OCI-LY7 (cell line): ENCODE results near the gene LSS. TPM values are rescaled to one million over a fixed set of nuclear protein-coding genes. Genes with fewer than 3 reads are reported as not detected.

Experiments
- BruUV-seq: library from RNA; stranded (reverse); fragments of 400-500 nt; replicated peaks from 2 replicates; lab custom pipeline; 2021; lab: Mats Ljungman, UMichigan
- CTCF ChIA-PET: fragments of 300-600 bp; sonication (Branson Sonifier 250); formaldehyde crosslinking; loops from one replicate; lab custom pipeline; 2022; ENCODE audit warnings: antibody characterized with exemption; ENCODE audit not compliant: unreplicated experiment; lab: Charles Lee
- POLR2A ChIA-PET: fragments of 300-600 bp; sonication (Branson Sonifier 250); formaldehyde crosslinking; loops from one replicate; lab custom pipeline; 2022; ENCODE audit warnings: antibody characterized with exemption; lab: Charles Lee
- DNase-seq: peaks from one replicate; pipeline ENCODE4 v3.0.0-alpha.2; 2015; ENCODE audit warnings: low spot score
- H2AFZ ChIP-seq: fragments of 200-600 bp; sonication (generic), shearing (Covaris generic); 2 replicates; pipeline ENCODE4 v1.6.1; 2014; ENCODE audit warnings: mild to moderate bottlenecking, antibody characterized with exemption, low read length, moderate library complexity
- H3K27ac ChIP-seq: fragments of 200-600 bp; sonication (generic); 2 replicates; pipeline ENCODE4 v1.5.1; 2014; ENCODE audit warnings: mixed run types, low read depth, mild to moderate bottlenecking, moderate library complexity, low read length, inconsistent platforms; ENCODE audit not compliant: poor library complexity, severe bottlenecking
- H3K36me3 ChIP-seq: fragments of 200-600 bp; sonication (generic); 2 replicates; pipeline ENCODE4 v1.6.1; 2014; ENCODE audit warnings: mild to moderate bottlenecking, antibody characterized with exemption, low read length, moderate library complexity, mixed read lengths; ENCODE audit not compliant: insufficient read depth
- H3K4me1 ChIP-seq: fragments of 200-600 bp; sonication (generic); 2 replicates; pipeline ENCODE4 v1.5.1; 2014; ENCODE audit warnings: mild to moderate bottlenecking, low read length; ENCODE audit not compliant: insufficient read depth, poor library complexity, severe bottlenecking
- H3K4me2 ChIP-seq: fragments of 200-600 bp; sonication (generic); 2 replicates; pipeline ENCODE4 v1.6.1; 2014; ENCODE audit warnings: mild to moderate bottlenecking, low read length
- H3K4me3 ChIP-seq: fragments of 200-600 bp; sonication (generic); 2 replicates; pipeline ENCODE4 v1.5.1; 2014; ENCODE audit warnings: mild to moderate bottlenecking, low read depth, low read length; ENCODE audit not compliant: poor library complexity, severe bottlenecking
- H3K79me2 ChIP-seq: fragments of 200-600 bp; sonication (generic); 2 replicates; pipeline ENCODE4 v1.6.1; 2016; ENCODE audit warnings: low read depth, mild to moderate bottlenecking, low read length, moderate library complexity, mixed read lengths; ENCODE audit not compliant: insufficient read depth
- H3K9me2 ChIP-seq: fragments of 200-600 bp; sonication (generic); 2 replicates; pipeline ENCODE4 v1.6.1; 2016; ENCODE audit warnings: mild to moderate bottlenecking, low read length, mixed read lengths; ENCODE audit not compliant: insufficient read depth
- H3K9me3 ChIP-seq: fragments of 200-600 bp; sonication (generic); 2 replicates; pipeline ENCODE4 v1.6.1; 2014; ENCODE audit warnings: mild to moderate bottlenecking, mixed run types, low read length, mixed read lengths
- H4K20me1 ChIP-seq: fragments of 200-600 bp; sonication (generic); 2 replicates; pipeline ENCODE4 v1.6.1; 2014; ENCODE audit warnings: mild to moderate bottlenecking, antibody characterized with exemption, low read length, moderate library complexity, mixed read lengths; ENCODE audit not compliant: insufficient read depth
- CTCF ChIP-seq: fragments of 200-600 bp; sonication (generic); conservative IDR thresholded peaks from 2 replicates; pipeline ENCODE4 v1.5.1; 2014; ENCODE audit warnings: mild to moderate bottlenecking, antibody characterized with exemption, low read length, moderate library complexity, mixed read lengths
- EZH2phosphoT487 ChIP-seq: fragments of 200-600 bp; sonication (generic); IDR thresholded peaks from 2 replicates; pipeline ENCODE4 v1.6.1; 2018; ENCODE audit warnings: low read depth, borderline replicate concordance, mild to moderate bottlenecking, mixed run types, antibody characterized with exemption, low read length, moderate library complexity, mixed read lengths
- intact Hi-C: fragments of 100-400 bp; cut with micrococcal nuclease; formaldehyde crosslinking; loops from one replicate; pipeline ENCODE4 v1.10.0; 2022; ENCODE audit not compliant: unreplicated experiment
- total RNA-seq, 2 experiments: library from RNA; depleted of rRNA in 1 of 2; stranded (reverse); fragments of >200 nt in 1 of 2; shearing (Covaris generic) in 1 of 2; gene quantifications; 2 replicates each; pipeline ENCODE4 v1.2.3, GENCODE V29; 2014 to 2022

The LSS gene
- total RNA-seq, 2 experiments from 2014 or later, result 45.4 to 137 TPM

DNA sequence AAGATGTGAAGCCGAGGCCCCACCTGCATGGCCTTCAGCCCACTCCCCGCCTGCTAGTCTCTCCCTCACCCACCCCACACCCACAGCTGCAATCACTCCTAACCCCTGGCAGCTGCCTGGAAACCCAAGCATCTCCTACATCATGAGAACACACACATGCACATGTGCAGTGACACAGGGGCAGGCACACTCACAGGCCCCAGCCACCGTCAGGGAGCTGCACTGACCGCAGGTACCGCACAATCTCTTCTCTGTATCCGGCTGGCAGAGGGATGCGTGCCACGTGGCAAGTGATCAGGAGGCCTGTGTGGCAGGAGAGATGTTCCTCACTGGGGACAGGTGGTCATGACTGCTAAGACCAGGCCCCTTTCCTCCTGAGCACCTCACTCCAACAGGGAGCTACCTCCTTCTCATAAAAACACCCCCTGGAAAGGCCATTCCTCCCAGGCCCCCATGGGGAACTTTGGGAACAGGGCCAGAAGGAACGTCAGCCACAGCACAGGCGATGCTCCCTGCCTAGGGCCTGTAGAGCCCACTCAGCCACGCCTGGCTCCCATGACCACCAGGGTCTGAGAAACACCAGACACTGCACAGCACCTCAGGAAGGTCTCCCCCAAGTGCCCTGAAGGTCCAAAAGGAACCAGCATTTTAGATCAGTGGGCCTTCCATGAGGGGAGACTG lies 6.0 kb downstream of the LSS start:
- H3K27ac ChIP-seq, result no peak overlapping the region
- peaks cover 32% of the 10 kb centered on the region for H3K36me3 ChIP-seq
- H3K9me3 ChIP-seq, result no peaks in the 10 kb centered on the region
- no peak overlapping the region for H3K4me2 ChIP-seq
- intact Hi-C loops, result no loop called here
- no peak overlapping the region for H3K4me3 ChIP-seq
- no peaks in the 10 kb centered on the region for H3K9me2 ChIP-seq
- ChIA-PET CTCF (no interaction called here), POLR2A (no interaction called here)
- BruUV-seq, result no TSS peak
- no peak overlapping the region for H2AFZ ChIP-seq
- 0 out of 2 replicates have a peak, but pooled peaks cover 8% of the 10 kb centered on the region for H4K20me1 ChIP-seq
- peaks cover 16% of the 10 kb centered on the region; the same call in 1 of the 2 replicates for H3K79me2 ChIP-seq
- peaks cover 18% of the 10 kb centered on the region for H3K4me1 ChIP-seq
- no peak for DNase-seq
- TF ChIP-seq CTCF (no peak), EZH2phosphoT487 (no peak)

GRCh38 chr21:46221664-46222435 lies 6.7 kb downstream of the LSS start:
- DNase-seq, result no peak
- ChIA-PET POLR2A (no interaction called here), CTCF (no interaction called here)
- intact Hi-C loops, result no loop called here
- H3K9me2 ChIP-seq, result no peaks in the 10 kb centered on the region
- H4K20me1 ChIP-seq, result 0 out of 2 replicates have a peak, but pooled peaks cover 8% of the 10 kb centered on the region
- TF ChIP-seq CTCF (no peak), EZH2phosphoT487 (no peak)
- peaks cover 32% of the 10 kb centered on the region for H3K36me3 ChIP-seq
- no peak overlapping the region for H2AFZ ChIP-seq
- H3K79me2 ChIP-seq, result peaks cover 8% of the 10 kb centered on the region; the same call in 1 of the 2 replicates
- no peaks in the 10 kb centered on the region for H3K9me3 ChIP-seq
- H3K27ac ChIP-seq, result no peak overlapping the region
- BruUV-seq, result no TSS peak
- H3K4me1 ChIP-seq, result peaks cover 11% of the 10 kb centered on the region
- H3K4me2 ChIP-seq, result no peak overlapping the region
- no peak overlapping the region for H3K4me3 ChIP-seq

DNA sequence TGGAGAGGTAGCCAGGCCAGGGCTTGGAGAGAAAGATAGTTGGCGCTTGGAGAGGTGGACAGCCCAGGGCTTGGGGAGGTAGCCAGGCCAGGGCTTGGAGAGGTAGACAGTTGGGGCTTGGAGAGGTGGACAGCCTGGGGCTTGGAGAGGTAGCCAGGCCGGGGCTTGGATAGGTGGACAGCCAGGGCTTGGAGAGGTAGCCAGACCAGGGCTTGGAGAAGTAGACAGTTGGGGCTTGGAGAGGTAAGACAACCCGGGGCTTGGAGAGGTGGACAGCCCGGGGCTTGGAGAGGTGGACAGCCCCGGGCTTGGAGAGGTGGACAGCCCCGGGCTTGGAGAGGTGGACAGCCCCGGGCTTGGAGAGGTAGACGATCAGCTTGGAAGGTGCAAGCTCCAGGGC lies 7.7 kb downstream of the LSS start:
- H3K27ac ChIP-seq, result no peak overlapping the region
- DNase-seq, result no peak
- intact Hi-C loops, result no loop called here
- H3K9me3 ChIP-seq, result no peaks in the 10 kb centered on the region
- no peaks in the 10 kb centered on the region for H4K20me1 ChIP-seq
- H3K79me2 ChIP-seq, result no peaks in the 10 kb centered on the region; the same call in 1 of the 2 replicates
- CTCF ChIA-PET, result no interaction called here
- H2AFZ ChIP-seq, result no peak overlapping the region
- POLR2A ChIA-PET, result no interaction called here
- no peak overlapping the region for H3K4me2 ChIP-seq
- peaks cover 1% of the 10 kb centered on the region for H3K4me1 ChIP-seq
- no peaks in the 10 kb centered on the region for H3K9me2 ChIP-seq
- H3K36me3 ChIP-seq, result peaks cover 36% of the 10 kb centered on the region
- H3K4me3 ChIP-seq, result no peak overlapping the region
- BruUV-seq, result no TSS peak
- no peak for TF ChIP-seq EZH2phosphoT487
- no peak for TF ChIP-seq CTCF
